Renal pelvis (tissue), 4 donors: ENCODE results near the gene PODNL1. TPM values are rescaled to one million over a fixed set of nuclear protein-coding genes. Genes with fewer than 3 reads are reported as not detected.

Source experiments
- DNase-seq: peaks from one replicate; pipeline ENCODE4 v3.0.0-alpha.2; 2013
- polyA plus RNA-seq, 3 donors: library from polyadenylated mRNA; unstranded; fragments of 120-200 nt; gene quantifications; one replicate each; pipeline ENCODE4 v1.2.1, GENCODE V29; 2013; ENCODE audit not compliant: insufficient read length in 3 of 3

The PODNL1 gene
- polyA plus RNA-seq, 3 donors = 0.97 to 1.5 (median 1.4) TPM

DNA sequence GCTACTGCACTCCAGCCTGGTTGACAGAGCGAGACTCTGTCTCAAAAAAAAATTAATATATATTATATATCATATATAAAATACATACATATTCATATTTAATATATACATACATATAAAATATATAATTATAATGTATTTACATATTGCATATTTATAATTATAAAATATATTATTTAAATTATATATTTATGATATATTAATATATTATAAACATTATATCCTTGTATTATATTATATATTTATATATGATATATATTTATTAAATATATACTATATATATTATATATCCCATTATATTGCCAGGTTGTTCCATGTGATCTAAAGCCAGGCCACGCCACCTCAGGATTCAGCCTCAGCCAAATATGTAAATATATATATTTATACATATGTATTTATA is 42.0 kb downstream of the PODNL1 start:
- DNase-seq = no peak

DNA sequence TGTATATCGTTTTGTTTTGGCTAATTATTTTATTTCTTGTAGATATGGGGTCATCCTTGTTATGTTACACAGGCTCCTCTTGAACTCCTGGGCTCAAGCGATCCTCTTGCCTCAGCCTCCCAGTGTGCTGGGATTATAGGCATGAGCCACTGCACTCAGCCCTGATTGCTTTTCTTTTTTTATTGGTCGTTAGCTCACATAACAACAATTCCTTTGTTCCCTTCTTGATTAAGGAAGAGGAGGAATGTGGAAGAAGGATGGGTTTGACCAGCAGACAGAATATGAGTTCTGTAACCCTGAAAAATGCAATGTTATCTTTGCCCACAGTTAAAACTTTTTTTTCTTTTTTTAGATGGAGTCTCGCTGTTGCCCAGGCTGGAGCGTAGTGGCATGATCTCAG is 43.7 kb downstream of the PODNL1 start:
- no peak for DNase-seq

DNA sequence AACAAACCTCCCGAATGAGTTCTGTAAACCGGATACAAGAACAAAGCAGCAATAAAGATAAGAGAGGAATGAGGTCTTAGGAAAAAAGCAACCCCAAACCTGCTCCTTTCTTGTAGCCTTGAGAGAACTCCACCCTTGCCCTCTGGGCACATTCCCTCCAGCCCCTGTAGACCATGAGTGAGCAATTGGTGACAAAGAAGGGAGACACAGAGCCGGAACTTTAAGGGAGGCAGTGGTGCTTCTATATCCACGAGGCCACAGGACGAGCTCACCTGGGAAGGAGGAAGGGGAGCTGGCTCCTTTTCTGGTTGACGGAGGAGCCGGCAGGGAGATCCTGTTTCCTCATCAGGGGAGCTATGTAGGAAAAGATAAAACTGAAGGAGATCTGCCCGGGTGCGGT is 45.3 kb downstream of the PODNL1 start:
- DNase-seq = no peak

DNA sequence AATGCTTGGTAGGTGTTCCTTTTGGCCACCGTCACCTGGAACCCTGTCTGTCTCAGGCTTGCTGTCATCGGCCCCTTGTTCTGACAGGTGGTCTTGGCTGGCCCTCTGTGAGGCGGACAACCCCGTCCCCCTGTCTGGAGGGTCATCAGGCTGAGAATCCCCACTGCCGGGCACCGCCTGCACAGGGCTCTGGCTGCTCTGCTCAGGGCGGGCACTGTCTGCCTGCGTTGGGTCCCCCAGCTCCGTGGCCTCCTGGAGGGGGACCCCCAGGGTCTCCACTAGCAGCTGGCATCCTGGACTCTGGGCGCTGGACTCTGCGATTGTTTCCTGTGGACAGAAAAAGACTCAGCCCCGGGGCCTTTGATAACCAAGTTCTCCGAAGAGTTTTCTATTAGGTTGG is 48.1 kb downstream of the PODNL1 start:
- no peak for DNase-seq

DNA sequence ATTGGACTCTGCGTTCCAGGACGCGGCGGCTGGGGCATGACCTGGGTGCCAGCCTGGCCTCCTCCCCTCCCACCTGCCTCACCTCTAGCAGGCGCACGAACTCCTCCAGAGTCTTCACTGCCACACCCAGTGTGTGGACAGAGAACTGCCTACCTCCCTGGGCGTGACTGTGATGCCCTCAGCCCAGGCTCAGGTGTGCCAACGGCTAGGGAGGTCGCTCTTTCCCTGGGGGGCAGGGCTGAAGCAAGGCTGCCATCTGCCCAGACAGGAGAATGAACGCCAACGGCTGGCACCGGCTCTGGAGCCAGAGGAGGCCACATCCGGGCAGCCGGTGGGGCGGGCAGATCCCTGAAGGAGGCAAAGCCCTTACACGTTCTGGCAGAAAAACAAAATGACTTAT is 49.9 kb downstream of the PODNL1 start:
- DNase-seq = no peak

DNA sequence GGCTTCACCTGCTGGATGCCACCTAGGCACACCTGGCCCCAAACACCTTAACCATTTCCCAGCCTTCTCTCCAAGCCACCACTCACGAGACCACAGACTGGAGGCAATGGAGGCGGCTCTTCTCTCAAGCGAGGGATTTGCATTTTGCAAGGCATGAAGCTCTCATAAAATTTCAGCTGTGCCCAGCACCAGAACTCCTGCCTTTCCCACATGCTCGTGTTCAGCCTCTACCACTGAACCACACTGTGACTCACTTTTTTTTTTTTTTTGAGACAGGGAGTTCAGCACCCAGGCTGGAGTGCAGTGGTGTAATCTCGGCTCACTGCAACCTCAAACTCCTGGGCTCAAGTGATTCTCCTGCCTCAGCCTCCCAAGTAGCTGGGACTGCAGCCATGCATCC is 50.7 kb downstream of the PODNL1 start:
- no peak for DNase-seq

DNA sequence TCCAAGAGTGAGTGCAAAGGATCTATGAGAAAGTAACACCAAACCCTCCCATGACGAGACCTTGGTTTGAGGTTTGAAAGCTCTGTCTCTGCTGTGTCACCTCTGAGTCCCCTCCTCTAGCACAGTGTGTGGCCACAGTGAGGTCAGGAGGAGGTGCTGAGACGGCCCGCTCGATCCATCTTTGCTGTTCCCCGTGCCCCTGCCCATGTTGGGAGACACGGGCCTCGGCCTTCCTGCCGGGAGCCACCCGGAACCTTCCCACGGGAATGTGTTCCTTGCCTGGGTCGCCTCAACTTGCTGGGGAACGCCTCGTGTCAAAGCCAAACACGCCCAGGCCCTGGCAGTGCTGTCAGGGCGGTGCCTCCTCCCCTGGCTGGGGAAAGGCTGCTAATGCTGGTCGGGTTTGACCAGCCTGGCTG is 51.2 kb downstream of the PODNL1 start:
- DNase-seq = no peak

DNA sequence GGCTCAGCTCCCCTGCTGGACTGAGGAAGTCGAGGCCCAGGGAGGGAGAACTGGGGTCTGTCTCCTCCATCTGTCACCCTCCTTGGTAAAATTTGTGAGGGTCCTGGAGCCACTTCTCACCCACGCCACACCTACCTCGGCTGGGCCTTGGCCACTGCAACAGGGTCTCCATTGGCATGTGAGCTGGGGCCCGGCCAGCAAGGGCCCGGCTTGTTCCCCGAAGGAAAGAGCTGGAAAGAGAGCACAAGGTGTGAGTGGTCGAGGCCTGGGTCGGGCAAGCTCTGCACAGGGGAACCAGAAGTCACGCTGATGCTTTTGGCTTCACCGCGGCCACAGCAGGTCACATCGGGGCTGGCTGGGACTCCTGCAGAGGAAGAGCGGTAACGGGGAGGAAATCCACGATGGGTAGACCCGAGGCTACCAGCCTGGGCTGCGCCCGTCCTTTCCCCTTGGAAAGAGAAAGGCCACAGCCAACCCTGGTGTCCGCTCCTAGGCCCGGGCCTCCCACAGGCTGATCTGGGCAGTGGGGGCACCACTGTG is 52.3 kb downstream of the PODNL1 start:
- DNase-seq = no peak

DNA sequence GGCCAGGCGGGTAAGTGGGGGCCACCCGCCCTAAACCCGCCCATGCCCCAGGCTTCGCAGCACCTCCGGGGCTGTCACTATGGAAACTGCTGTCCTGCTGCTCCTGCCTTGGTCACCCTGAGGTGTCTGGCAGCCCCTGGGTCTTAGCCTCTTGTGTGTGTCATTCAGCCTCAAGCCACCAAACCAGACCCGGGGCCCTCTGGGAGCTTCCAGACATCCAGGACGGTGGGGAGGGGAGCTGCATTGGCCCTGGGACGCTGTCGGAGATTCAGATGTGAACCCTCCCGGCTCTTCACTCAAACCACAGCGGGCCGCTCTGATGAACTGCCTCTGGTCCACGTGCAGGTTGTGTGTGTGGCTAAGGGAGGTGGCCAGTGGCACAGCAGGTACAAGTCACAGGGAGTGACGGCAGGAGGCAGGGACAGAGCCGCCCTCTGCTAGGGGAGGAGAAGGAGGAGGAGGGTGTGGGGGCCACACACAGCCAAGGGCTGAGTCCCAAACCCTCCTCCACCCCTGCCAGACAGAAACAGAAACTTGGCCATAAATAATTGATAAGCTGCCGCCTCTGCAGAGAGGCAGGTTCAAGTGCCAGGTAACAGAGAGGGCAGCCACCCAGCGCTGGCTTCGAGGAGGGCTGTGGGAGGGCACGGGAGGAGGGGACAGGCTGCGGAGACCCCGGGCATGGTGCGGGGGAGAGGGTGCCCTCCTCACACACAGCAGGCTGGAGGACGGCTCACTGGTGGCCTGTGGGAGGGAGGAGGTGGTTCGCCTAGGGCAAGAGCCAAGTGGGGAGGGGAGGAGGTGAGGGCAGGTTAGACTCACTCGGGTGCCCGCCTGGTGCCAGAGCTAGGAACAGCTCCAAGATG is 53.3 kb downstream of the PODNL1 start:
- DNase-seq = peak; percentile 67

DNA sequence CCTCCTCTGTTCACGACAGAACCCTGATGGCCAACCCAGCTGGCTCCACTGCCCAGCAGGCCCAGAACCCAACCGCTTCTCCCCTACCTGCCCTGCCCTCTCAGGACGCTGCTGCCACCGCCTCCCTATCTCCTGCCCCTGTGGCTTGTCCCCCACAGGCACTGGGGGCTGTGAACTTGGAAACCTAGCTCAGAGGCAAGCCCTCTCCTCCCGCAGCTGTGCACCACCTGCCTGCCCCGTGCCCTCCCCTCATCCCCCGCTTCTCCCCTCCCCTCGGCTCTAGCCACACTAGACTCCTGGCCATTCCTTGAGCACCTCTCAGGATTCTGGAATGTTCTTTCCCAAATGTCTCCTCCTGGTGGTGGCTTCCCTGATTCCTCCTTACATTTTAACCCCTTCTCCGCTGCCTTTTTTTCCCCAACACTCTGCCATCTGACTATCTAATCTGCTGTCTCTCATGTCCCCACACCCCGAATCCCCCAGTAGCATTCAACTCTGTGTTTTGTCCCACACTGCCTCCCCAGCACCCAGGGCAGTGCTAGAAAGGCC is 54.6 kb downstream of the PODNL1 start:
- no peak for DNase-seq

DNA sequence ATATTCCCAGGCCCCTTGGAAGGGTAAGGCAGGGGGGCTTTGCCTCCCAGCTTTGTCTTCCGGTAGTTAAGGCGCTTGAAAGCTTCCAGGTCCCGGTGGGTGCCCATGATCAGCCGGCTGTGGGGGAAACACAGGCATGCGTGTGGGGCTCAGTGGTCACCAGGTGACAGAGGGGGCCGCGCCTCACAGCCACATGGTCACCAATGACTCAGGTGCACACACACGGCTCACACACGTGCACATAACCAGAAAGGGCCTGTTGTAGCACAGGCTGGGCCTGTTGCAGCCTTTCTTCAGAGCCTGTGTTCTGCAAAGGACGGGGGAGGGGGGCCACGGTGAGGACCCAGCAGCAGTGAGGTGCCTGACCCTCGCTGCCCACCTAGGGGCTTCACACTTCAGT is 55.4 kb downstream of the PODNL1 start:
- no peak for DNase-seq

DNA sequence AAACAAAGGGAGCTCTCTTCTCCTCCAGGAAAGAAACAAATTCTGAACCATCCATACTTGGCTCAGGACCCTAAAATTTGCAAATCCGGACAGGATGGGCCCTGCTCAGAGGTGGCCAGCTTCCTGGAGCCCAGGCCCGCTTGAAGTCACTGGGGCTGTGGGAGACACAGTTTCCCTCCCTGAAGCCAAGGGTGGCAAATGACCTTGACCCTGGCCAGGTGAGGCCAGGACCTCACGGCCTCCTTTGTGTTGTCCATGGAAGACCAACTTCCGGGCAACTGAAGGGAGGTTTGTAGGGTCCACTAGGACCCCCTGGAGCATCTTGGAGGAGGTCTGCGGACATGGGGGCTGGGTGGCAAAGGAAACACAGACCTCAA is 55.8 kb downstream of the PODNL1 start:
- no peak for DNase-seq

DNA sequence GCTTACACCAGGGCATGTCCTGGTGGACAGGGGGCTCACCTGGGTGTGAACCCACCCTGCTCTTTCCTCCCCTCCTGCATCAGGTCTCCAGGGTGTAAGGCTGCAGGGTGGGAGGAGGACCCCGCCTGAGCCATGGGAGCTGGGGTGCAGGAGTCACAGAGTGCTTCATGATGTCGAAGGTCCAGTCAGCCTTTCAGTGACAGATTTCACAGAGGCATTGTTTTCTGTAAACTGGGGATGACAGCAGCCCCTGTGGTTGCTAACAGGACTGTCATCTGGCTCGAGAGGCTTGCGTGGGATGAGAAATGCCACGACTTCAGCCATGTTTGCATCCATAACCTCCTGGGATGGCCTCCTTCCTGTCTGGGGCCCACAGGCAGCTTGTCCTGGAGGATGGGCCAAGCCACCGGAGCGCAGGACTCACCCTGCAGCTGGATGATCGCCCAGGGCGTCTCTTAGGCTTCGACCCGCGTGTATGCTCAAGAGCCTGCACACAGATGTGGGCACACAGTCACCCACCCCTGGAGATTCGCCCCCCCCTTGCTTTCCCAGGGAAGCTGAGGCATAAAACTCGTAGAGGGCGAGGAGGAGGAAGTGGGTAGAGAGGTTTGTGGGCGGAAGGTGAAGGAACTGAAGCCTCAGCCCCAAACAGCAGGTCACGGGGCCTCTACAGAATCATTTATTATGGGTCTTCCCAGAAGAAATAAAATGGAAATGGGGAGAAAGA is 56.4 kb downstream of the PODNL1 start:
- DNase-seq = no peak

DNA sequence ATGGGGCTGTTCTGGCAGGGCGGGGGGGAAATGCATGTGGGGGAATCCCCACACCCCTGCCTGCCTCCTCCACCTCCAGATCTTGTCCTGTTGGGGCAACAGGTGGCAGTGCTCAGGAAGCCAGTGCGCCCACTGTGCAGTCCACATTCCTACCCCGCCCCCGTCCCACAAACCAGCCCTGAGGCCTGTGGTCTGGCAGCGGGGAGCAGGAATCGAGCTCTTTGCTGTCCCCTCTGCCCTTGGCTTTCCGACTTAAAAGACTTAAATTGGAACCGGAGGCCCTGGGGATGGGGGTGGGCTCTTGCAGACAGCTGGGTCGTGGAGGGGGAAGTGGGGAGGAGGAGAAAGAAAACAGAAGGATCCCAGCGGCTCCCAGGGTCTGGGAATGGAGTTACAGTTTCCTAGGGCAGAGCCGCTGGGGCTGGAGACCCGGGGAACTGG is 56.9 kb downstream of the PODNL1 start:
- peak; percentile 68 for DNase-seq

Other genes starting within 250 kb of the PODNL1 start
- gene MRI1, start 173.9 kb downstream of the PODNL1 start, polyA plus RNA-seq = 10 to 100 TPM; 30.1 to 42.9 (median 38.1) TPM
- gene C19orf53, start 164.0 kb downstream of the PODNL1 start, polyA plus RNA-seq = 100 to 1,000 TPM; 110 to 146 (median 143) TPM
- gene ZSWIM4, start 143.0 kb downstream of the PODNL1 start, polyA plus RNA-seq = 10 to 100 TPM; 10.4 to 12.1 (median 11.0) TPM
- 1 to 10 TPM; 1.6 to 2.5 (median 1.6) TPM for gene NANOS3, start 61.3 kb downstream of the PODNL1 start, polyA plus RNA-seq
- gene BRME1, start 32.3 kb downstream of the PODNL1 start, polyA plus RNA-seq = 1 to 10 TPM; 6.3 to 9.9 (median 7.1) TPM
- gene CC2D1A, start 32.2 kb downstream of the PODNL1 start, polyA plus RNA-seq = 10 to 100 TPM; 27.6 to 37.7 (median 34.7) TPM
- 10 to 100 TPM; 37.6 to 45.2 (median 40.6) TPM for gene DCAF15, start 14.1 kb upstream of the PODNL1 start, polyA plus RNA-seq
- 10 to 100 TPM; 14.5 to 17.0 (median 15.3) TPM for gene RFX1, start 67.9 kb upstream of the PODNL1 start, polyA plus RNA-seq
- not detected for gene RLN3, start 89.7 kb upstream of the PODNL1 start, polyA plus RNA-seq
- 1 to 10 TPM; 6.5 to 7.6 (median 6.5) TPM for gene IL27RA, start 93.3 kb upstream of the PODNL1 start, polyA plus RNA-seq
- gene PALM3, start 123.7 kb upstream of the PODNL1 start, polyA plus RNA-seq = 10 to 100 TPM; 22.7 to 30.3 (median 23.0) TPM
- gene MISP3, start 134.4 kb upstream of the PODNL1 start, polyA plus RNA-seq = 1 to 10 TPM; 7.9 to 8.7 (median 8.2) TPM
- gene C19orf67, start 147.4 kb upstream of the PODNL1 start, polyA plus RNA-seq = under 1 TPM in 1 of 3 donors, not detected in 2; 0.10 TPM
- 10 to 100 TPM; 38.3 to 61.6 (median 47.8) TPM for gene SAMD1, start 152.3 kb upstream of the PODNL1 start, polyA plus RNA-seq
- 100 to 1,000 TPM in 1 of 3 donors, 10 to 100 TPM in 2; 80.0 to 103 (median 87.6) TPM for gene PRKACA, start 179.3 kb upstream of the PODNL1 start, polyA plus RNA-seq
- gene ASF1B, start 198.2 kb upstream of the PODNL1 start, polyA plus RNA-seq = 10 to 100 TPM; 17.0 to 22.4 (median 20.3) TPM